ENCODE data around the gene EVI5.

DNA sequence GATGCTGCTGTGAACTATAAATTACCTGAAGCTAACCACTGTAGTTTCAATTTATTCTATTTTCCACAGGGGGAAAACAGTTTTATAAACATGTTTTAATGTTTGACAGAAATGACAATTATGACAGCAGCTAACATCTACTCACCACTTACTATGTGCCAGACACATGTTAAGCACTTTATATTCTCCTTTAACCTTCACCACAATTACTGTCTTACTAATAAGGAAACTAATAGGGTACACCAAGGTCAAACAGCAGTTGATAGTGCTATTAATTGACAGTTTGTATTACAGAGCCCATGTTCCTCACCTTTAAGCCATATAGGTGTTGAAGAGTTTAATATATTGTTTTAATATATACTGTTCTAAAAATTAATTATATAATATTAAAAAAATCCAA lies 146.4 kb downstream of the EVI5 start:
- TF ChIP-seq POLR2AphosphoS5 (IDR thresholded peaks at IDR 0.05; ENCODE audit: low read depth, low read length) (no peak), POLR2A (IDR thresholded peaks at IDR 0.05; ENCODE audit: low read depth, low read length) (no peak)
